Non-pigmented ciliary epithelial cell (primary cell): ENCODE data around the gene SELENOI.
"Not testable (repeated sequence)": the region's sequence is repeated elsewhere in the genome, so short reads cannot be mapped to it uniquely, and the experiment has no call there.

Experiments used
- DNase-seq: peaks from one replicate; pipeline ENCODE4 v3.0.0-alpha.2; 2010; ENCODE audit warnings: low read depth

SELENOI gene

DNA sequence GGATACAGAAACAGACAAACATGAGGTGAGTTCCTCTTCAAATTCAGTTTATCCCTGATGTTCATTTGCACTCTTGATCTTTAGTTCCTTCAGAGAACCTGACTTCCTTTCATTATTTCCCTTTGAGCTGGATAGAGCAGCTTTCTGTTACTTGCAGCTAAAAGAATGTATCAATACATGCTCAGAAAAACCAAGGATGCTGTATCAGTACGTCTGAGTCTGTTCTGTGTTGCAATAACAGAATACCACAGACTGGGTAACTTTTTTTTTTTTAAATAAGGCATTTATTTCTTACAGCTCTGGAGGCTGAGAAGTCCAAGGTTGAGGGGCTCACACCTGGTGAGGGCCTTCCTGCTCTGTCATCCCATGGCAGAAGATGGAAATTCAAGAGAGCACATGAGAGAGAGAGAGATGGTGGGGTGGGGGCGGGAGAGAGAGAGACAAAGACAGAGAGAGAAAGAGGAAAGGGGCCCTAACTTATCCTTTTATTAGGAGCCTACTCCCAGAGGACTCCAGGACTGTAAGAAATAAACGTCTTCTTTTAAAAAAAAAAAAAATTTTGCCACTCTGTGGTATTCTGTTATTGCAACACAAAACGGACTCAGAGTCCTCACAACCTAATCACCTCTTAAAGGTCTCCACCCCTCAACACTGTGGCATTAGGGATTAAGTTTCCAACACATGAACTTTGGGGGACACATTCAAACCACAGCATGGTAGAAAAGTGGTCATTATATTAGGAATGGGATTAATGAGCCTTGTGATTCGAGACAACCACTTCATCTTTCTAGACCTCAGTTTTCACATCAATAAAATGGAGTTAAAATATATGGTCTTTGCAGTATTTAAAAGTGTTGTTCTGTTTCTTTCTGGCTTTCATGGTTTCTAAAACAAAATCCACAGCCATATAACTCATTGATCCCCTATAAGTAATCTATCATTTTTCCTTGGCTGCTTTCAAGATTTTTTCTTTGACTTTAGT is 18.4 kb upstream of the SELENOI start:
- DNase-seq: no peak

DNA sequence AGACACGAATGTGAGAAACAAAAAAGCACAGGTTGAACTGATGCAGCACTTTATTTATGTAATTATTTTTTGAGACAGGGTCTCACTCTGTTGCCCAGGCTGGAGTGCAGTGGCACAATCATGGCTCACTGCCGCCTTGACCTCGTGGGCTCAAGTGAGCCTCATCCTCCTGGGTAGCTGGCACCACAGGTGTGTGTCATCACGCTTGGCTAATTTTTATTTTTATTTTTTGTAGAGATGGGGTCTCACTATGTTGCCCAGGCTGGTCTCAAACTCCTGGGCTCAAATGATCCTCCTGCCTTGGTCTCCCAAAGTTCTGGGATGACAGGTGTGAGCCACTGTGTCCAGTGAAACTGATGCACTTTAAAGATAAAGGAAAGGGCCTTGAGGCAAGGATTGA is 16.9 kb upstream of the SELENOI start:
- DNase-seq: not testable (repeated sequence)

DNA sequence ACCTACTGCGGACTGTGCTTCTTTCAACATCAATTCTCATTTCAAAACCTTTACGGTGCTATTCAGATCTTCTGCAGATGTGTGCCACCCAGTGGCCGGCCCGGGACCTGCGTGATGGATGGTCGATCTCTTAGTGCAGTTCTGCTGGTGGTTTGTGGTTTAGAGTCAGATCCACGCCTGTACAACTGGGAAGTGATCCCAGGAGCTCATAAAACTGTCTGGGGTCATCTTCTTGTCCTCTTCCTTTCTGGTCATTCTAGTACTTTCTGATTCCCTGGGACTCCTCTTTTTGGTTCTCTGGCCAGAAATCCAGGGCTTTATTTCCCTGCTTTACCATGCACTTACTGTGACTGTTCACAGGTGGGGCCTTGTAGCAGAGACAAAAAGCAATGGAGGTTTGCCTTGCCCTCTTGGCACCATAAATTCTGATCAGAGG is 15.8 kb upstream of the SELENOI start:
- DNase-seq: no peak

DNA sequence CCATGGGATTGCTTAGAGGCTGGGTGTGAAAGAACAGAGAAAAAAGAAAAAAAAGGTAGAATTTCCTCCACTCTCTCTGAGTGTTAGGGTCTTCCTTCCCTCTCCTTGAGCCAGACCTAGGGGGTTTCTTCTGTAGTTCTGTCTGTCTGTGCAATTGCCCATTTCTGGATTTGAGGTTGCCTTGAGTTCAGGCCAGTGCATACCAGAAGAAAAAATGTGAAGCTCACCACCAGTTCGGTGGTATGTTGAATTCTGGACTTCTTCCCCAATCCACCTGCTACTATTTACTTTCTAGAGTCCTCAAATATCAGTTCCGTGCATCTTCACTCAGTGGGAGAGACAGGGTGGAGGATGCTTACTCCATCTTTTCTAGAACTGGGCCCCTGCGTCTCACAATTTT is 15.3 kb upstream of the SELENOI start:
- no peak for DNase-seq

DNA sequence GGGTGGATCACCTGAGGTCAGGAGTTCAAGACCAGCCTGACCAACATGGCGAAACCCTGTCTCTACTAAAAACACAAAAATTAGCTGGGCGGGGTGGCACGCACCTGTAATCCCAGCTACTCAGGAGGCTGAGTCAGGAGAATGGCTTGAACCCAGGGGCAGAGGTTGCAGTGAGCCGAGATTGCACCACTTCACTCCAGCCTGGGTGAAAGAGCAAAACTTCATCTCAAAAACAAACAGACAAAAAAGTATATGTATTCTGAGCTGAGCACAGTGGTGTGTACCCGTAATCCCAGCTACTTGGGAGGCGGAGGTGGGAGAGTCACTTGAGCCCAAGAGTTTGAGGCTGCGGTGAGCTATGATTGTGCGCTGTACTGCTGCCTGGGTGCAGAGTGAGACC is 14.6 kb upstream of the SELENOI start:
- DNase-seq: not testable (repeated sequence)

DNA sequence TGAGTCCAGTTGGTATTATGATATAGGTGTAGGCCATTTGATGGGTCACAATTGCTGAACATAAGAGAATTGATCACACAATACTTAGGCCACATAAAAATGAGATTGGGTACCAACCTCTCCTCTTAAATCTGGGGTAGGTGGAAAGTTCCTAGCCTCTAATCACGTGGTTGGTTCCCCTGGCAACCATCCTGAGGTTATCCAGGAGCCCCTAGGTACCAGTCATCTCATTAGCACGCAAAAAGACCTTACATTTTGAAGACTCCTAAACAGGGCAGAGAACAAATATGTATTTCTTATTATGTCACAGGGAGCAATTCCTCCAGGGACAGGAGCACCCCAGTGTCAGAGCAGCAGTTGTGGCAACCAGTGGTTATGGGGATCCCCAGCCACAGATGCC is 12.7 kb upstream of the SELENOI start:
- DNase-seq: no peak

DNA sequence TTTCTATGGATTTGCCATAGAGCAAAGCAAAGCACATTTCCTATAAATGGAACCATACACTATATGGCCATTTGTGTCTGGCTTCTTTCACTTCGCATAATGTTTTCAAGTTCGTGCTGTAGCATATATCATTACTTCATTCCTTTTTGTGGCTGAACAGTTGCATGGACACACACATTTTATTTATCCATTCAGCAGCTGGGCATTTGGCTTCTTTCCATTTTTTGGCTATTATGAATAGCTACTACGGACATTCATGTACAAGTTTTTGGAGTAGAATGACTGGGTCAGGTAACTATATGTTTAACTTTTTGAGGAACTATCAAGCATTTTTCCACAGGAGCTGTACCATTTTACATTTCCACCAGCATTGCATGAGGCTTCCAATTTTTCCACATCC is 10.7 kb upstream of the SELENOI start:
- DNase-seq: no peak

DNA sequence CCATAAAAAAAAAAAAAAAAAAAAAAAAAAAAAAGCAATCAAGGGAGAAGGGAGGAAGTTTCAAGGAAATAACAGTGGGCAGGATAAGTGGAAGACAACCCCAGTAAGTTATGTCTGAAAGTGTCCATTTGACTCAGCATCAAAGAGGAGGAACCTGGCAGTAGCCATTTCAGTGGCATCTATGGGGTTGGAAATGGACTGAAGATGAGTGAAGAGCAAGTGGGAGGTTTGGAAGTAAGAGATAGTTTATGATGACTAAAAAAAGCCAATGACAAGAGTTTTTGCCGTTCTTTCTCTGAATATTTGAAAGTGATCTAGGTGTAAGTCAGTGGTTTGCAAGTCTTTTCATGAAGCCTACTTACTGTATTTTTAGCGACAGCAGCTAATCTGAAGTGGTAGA is 9.2 kb upstream of the SELENOI start:
- no peak for DNase-seq

DNA sequence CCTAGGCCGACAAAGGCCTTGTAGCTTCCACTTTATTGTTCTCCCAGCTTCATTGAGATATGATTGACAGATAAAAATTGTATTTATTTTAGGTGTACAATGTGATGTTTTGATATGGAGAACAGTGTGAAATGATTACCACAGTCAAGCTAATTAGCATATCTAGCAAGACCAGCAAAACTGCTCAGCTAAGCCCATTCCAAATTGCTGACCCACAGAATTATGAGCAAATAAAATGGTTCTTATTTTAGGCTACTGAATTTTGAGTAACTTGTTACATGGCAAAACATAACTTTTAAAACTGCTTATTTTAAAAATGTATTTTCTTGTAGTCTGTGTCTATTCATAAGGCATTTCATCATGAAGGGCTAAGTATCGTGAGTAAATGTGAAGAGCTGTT is 8.6 kb upstream of the SELENOI start:
- DNase-seq: no peak

DNA sequence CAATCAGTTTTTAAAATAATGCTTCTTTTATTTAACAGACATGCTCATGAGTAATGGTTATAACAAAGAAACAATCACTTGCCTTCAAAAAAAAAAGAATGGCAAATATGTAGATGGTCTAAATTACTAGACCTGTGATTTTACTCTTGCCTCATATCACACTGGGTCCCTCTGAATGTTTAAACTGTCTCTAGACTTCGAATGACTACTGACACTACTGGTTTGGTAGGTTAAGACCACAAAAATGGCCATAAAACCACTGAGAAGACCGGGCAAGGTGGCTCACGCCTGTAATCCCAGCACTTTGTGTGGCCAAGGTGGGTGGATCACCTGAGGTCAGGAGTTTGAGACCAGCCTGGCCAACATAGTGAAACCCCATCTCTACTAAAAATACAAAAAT is 5.1 kb upstream of the SELENOI start:
- no peak for DNase-seq

DNA sequence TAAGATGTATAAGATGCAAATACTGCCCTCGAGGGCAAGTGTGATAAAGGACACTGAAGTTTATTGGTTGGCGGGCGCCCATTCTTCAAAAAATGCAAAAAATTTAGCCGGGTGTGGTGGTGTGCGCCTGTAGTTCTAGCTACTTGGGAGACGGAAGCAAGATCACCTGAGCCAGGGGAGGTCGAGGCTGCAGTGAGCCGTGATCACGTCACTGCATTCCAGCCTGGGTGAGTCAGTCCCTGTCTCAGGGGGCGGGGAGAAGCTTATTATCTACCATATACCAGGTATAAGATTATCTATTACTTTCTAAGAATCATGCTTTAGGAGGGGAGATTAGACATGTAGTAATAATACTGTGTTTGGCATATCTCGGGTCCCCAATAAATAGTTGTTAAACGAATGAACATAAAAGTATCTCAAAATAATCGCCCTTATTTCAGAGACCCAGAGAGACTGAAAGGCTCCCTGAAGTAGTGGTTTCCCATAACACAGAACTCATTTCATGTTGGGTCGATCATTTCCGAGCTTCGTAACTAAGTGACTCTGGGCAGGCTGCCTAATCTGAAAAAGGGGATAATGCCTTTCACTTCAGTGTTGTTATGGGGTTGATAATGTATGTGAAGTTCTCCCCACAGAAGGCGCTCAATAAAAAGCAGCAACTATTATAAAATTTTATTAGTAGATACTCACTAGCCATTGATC is 1.2 kb upstream of the SELENOI start:
- DNase-seq: no peak

DNA sequence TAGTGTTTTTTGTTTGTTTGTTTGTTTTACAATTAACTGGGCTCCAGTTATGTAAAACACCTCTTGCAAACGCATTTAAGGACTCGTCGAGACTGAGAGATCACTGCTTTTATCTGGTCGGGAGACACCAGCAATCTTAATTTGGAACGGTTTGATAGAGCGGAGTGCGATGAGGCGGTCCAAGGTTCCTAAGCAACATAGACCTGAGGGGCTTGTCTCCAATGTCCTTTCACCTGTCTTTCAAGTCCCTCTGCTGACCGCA is 729 bp upstream of the SELENOI start:
- no peak for DNase-seq

DNA sequence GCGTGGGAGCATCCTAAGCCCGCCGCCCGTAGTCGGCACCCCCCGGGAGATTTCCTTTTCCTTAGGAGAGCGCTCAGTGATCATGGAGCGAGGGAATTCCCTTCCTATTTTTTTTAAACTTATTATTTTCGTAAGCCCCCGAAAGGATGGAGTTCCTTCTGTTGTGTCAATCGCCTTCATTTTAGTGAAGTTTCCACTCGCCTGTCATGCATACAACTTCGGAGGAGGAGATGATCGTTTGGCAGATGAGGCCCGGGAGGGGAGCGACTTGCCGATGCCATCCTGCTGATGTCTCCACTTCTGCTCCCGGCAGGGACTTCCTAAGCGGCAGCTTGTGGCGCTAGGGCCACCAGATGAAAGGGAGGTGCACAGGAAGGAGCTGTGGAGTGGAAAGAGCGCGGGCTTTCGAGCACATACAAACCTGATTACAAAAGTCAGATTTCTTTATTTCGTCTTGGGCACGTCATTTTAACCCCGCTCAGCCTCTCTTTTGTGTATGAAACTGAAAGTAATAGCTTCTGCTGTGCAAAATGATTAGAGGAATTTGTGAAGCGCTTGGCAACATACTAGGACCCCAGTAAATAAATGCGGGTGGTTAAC is 611 bp downstream of the SELENOI start, which contains the start of gene ADGRF3:
ADGRF3 (minus strand) TSS at position 336 of the 600 bp plus-strand sequence. CDS start 555 bp downstream, outside the sequence.
- no peak for DNase-seq

DNA sequence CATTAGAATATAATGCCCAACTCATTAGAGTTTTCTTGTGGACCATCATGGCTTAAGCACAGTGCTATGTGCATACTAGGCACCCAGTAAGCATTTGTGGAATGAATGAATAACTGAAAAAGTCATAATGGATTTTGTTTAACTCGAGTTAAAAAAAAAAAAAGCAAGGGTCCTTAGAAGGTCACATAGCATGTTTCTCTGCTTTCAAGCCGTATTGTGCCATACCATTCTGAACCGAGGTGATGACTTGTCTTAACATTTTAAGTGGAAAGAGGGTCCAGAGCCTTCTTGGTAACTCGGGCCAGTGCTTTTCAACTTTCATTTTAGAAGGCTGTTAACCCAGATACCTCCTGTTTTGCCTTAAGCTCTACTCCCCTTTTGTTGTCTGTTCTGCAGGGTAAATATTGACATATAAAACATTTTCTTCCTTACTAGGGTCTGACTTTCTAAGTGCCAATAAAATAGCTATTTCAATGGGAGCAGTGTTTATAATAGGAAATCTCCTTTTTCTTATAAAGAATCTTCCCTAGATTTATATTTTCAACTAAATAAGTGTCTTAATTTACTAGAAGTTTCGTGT is 1.4 kb downstream of the SELENOI start:
- DNase-seq: no peak

DNA sequence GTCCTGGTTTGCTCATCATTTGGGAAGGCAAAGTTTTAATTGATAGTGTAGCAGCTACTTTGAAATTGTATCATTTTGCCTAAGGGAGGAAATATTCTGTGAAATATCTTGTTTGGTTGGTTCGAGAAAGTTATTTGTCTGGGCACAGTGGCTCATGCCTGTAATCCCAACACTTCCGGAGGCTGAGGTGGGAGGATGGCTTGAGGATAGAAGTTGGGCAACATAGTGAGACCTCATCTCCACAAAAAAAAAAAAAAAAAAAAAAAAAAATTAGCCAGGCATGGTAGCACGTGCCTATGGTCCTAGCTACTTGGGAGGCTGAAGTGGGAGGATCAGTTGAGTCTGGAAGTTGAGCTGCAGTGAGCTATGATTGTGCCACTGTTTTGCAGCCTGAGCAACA is 3.7 kb downstream of the SELENOI start:
- no peak for DNase-seq

DNA sequence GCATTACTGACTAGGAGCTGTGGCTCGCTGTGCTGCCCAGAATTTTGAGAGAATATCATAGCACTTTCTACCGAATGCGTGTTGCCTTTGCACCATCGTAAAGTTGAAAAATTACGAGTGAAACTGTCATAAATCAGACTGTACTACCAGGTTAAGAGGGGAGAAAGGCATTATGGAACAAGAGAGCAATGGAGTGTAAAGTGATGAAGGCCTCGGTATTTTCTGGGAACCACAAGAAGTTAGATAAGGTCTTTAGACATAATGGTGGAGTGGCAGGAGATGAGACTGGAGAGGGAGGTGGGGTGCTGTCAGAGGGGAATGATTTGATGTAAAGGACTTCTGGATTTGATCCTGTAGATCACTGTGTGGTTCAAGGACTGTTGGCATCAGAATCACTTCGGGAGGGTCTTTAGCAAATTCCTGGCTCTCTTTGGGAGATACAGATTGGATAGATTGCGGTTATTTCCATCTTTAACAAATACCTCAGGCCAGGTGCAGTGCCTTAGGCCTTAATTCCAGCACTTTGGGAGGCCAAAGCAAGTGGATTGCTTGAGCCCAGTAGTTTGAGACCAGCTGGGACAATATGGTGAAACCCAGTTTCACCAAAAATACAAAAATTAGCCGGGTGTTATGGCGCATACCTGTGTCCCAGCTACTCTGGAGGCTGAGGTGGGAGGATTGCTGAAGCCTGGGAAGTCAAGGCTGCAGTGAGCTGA is 5.6 kb downstream of the SELENOI start:
- DNase-seq: no peak

DNA sequence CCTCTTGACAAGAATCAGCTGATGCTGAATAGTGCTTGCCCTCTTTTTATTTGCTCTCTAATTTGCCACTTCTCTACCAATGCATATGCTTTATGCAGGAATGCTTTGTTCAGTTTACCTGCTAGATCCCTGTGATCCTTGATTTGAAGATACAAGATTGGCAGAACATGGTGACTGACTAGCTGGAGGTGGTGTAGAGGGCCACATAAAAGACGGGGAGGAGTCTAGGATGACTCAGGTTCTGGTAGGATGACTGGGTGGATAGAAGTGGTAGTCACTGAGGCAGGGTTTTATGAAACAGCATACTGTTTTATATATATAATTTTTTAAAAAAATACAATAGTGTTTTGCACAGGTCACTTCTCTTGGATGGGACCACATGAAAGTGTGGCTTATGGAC is 6.9 kb downstream of the SELENOI start:
- no peak for DNase-seq

DNA sequence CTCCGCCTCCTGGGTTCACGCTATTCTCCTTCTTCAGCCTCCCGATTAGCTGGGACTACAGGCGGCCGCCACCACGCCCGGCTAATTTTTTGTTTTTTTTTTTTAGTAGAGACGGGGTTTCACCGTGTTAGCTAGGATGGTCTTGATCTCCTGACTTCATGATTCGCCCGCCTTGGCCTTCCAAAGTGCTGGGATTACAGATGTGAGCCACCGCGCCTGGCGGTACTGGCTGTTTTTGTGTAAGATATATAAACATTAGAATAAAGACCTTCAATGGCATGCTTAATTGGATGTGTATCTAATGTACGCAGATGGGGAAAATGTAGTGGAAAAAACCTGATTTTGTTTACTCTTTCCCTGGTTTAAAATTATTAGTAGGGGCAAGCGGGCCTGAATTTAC is 8.5 kb downstream of the SELENOI start:
- DNase-seq: not testable (repeated sequence)

DNA sequence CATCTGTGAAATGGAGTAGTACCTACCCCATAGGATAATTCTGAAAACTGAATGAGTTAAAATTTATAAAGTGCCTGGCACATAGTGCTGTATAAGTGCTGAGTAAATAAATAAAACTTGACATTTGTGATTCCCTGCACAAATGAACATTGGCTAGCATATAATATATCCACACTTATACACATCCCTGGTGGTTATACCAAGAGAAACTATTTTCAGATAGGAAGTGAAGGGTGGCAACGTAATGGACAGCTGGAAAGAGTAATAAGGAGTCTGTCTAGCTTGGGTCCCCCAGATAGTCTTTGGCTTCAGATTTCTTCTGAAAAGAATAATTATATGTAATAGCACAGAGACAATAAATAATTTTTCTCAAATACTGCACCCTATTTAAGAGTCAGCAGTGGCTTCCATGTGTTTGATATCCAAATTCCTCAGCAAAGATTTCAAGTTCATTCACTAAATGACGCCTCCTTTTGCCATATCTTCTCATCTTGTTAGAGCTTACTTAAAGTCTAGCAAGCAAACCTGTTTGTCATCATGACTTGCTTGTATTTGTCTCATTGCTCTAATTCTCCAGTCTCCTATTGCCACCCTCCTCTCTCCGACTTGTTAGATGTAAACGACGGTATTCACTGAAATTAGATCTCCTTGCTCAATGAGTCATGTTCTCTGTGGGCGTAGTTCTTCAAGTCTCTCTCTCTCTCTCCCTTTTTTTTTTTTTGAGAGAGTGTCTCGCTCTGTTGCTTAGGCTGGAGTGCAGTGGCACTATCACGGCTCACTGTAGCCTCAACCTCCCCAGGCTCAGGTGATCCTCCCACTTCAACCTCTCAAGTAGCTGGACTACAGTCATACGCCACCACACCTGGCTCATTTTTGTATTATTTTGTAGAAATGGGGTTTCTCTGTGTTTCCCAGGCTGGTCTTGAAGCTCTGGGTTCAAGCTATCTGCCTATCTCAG is 9.4 kb downstream of the SELENOI start:
- peak; percentile 94 for DNase-seq

DNA sequence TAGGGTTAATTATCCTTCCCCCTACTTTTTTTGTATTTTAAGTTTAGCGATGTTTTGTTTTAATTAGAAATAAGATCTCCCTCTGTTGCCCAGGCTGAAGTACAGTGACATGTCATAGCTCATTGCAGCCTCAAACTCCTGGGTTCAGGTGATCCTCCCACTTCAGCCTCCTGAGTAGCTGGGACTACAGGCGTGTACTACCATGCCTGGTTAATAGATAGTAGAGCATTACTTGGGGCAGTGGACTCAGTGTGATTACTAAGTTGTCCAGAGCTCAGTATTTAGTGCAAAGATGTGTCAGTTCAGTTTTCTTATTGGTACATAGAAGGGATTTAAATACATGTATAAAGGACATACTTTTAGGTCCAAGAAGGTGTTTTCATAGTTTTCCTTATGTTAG is 10.2 kb downstream of the SELENOI start:
- no peak for DNase-seq

DNA sequence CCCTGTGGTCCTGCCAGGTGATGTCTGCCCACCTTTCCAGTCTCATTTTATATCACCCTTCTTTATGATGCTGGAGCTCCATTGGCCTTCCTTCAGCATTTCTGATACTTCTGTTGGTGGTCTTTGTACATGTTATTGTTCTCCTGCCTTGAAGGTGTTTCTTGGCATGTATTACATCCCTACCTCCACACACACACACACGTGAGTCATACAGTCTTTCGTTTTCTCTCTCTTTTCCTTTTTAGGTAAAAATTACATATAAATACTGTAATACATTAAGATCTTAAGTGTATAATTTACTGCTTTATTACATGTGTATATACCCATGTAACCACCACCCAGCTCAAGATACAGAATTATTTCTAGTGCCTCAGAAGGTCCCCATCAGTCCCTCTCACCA is 10.8 kb downstream of the SELENOI start:
- DNase-seq: no peak
